HEK293T (cell line): ENCODE results near the gene WASF2.

Experiments used
- CTCF ChIA-PET: fragments of 350-600 bp; formaldehyde crosslinking; extraction: SDS; loops from one replicate; lab custom pipeline; 2021; ENCODE audit warnings: antibody characterized with exemption, inconsistent platforms; lab: Yijun Ruan, JAX
- POLR2A ChIA-PET: fragments of 350-600 bp; formaldehyde crosslinking; extraction: SDS; loops from one replicate; lab custom pipeline; 2020; ENCODE audit warnings: antibody characterized with exemption, inconsistent platforms; lab: Yijun Ruan, JAX
- DNase-seq: peaks from one replicate; pipeline ENCODE4 v3.0.0; 2012; ENCODE audit warnings: mixed read lengths; ENCODE audit errors: extremely low spot score
- ARNT ChIP-seq: fragments of 450-650 bp; IDR thresholded peaks from 2 replicates; pipeline ENCODE4 v1.6.1; 2017; ENCODE audit warnings: mild to moderate bottlenecking
- BHLHE40 ChIP-seq: fragments of 450-650 bp; IDR thresholded peaks from 2 replicates; pipeline ENCODE4 v1.6.1; 2016; ENCODE audit warnings: mild to moderate bottlenecking, moderate library complexity, borderline replicate concordance
- CTBP1 ChIP-seq: fragments of 450-650 bp; IDR thresholded peaks from 2 replicates; pipeline ENCODE4 v1.6.1; 2016; ENCODE audit warnings: borderline replicate concordance
- ELF4 ChIP-seq: fragments of 450-650 bp; IDR thresholded peaks from 2 replicates; pipeline ENCODE4 v1.6.1; 2017; ENCODE audit warnings: antibody characterized with exemption
- FOXA1 ChIP-seq: fragments of 450-650 bp; IDR thresholded peaks from 2 replicates; pipeline ENCODE4 v1.6.1; 2016; ENCODE audit warnings: mild to moderate bottlenecking
- FOXK2 ChIP-seq: fragments of 450-650 bp; IDR thresholded peaks from 2 replicates; pipeline ENCODE4 v1.6.1; 2016; ENCODE audit warnings: mild to moderate bottlenecking
- FOXM1 ChIP-seq: fragments of 450-650 bp; IDR thresholded peaks from 2 replicates; pipeline ENCODE4 v1.6.1; 2017; ENCODE audit warnings: mild to moderate bottlenecking, borderline replicate concordance
- HDGF ChIP-seq: fragments of 450-650 bp; IDR thresholded peaks from 2 replicates; pipeline ENCODE4 v1.6.1; 2017; ENCODE audit warnings: antibody characterized with exemption, borderline replicate concordance
- L3MBTL2 ChIP-seq: fragments of 450-650 bp; conservative IDR thresholded peaks from 2 replicates; pipeline ENCODE4 v1.6.1; 2016; ENCODE audit warnings: mild to moderate bottlenecking
- LEF1 ChIP-seq: fragments of 450-650 bp; IDR thresholded peaks from 2 replicates; pipeline ENCODE4 v1.6.1; 2017; ENCODE audit warnings: mild to moderate bottlenecking, borderline replicate concordance
- NFRKB ChIP-seq: fragments of 450-650 bp; IDR thresholded peaks from 2 replicates; pipeline ENCODE4 v1.6.1; 2016; ENCODE audit warnings: mild to moderate bottlenecking, moderate library complexity
- SP1 ChIP-seq: fragments of 450-650 bp; IDR thresholded peaks from 2 replicates; pipeline ENCODE4 v1.6.1; 2017
- SUZ12 ChIP-seq: fragments of 450-650 bp; IDR thresholded peaks from 2 replicates; pipeline ENCODE4 v1.6.1; 2016; ENCODE audit warnings: mild to moderate bottlenecking
- TARDBP ChIP-seq: fragments of 450-650 bp; IDR thresholded peaks from 2 replicates; pipeline ENCODE4 v1.6.1; 2016
- ZNF384 ChIP-seq: fragments of 450-650 bp; IDR thresholded peaks from 2 replicates; pipeline ENCODE4 v1.6.1; 2016
- TF ChIP-seq, protein P1 (sequence below): fragments of 450-650 bp; IDR thresholded peaks from 2 replicates; pipeline ENCODE4 v1.6.1; 2016

The WASF2 gene

DNA sequence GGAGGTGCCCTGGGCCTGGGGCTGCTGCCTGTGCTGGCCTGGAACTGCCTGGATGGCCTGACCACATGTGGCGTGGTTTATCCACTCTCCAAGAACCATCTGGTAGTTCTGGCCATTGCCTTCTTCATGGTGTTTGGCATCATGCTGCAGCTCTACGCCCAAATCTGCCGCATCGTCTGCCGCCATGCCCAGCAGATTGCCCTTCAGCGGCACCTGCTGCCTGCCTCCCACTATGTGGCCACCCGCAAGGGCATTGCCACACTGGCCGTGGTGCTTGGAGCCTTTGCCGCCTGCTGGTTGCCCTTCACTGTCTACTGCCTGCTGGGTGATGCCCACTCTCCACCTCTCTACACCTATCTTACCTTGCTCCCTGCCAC, 95.7 kb downstream of the WASF2 start:
- ChIA-PET CTCF (interaction anchor here (0.7 to 2.0 kb wide), 6 partner anchors 37 to 292 kb away, joined by 3 to 15 read pairs (median 6); no protein-coding TSS in a partner anchor), POLR2A (interaction anchor here (1.1 kb wide), 1 partner anchor 96 kb away, joined by 3 read pairs; the partner anchor contains the start of gene WASF2)
- TF ChIP-seq ZNF384: no peak
- TF ChIP-seq NFRKB: no peak
- TF ChIP-seq, protein P1, sequence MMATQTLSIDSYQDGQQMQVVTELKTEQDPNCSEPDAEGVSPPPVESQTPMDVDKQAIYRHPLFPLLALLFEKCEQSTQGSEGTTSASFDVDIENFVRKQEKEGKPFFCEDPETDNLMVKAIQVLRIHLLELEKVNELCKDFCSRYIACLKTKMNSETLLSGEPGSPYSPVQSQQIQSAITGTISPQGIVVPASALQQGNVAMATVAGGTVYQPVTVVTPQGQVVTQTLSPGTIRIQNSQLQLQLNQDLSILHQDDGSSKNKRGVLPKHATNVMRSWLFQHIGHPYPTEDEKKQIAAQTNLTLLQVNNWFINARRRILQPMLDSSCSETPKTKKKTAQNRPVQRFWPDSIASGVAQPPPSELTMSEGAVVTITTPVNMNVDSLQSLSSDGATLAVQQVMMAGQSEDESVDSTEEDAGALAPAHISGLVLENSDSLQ: no peak
- TF ChIP-seq FOXK2: no peak
- TF ChIP-seq FOXA1: no peak
- TF ChIP-seq ARNT: no peak
- no peak for TF ChIP-seq BHLHE40
- DNase-seq: no peak

DNA sequence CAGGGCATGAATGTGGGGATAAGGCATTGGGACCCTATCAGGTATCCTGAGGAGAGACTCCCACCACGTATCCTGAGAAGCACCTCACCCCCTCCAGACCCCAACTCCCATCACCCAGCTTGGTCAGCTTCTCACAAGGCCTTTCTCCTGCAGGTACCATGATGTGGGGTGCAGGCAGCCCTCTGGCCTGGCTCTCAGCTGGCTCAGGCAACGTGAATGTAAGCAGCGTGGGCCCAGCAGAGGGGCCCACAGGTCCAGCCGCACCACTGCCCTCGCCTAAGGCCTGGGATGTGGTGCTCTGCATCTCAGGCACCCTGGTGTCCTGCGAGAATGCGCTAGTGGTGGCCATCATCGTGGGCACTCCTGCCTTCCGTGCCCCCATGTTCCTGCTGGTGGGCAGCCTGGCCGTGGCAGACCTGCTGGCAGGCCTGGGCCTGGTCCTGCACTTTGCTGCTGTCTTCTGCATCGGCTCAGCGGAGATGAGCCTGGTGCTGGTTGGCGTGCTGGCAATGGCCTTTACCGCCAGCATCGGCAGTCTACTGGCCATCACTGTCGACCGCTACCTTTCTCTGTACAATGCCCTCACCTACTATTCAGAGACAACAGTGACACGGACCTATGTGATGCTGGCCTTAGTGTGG, 96.2 kb downstream of the WASF2 start:
- DNase-seq: no peak
- ChIA-PET POLR2A (no interaction called here), CTCF (interaction anchor here (0.9 to 1.0 kb wide), 2 partner anchors 36 to 269 kb away, joined by 3 read pairs; no protein-coding TSS in a partner anchor)
- TF ChIP-seq ELF4 (no peak), SP1 (no peak), LEF1 (no peak), BHLHE40 (no peak), HDGF (no peak)
- TF ChIP-seq, protein P1: no peak

DNA sequence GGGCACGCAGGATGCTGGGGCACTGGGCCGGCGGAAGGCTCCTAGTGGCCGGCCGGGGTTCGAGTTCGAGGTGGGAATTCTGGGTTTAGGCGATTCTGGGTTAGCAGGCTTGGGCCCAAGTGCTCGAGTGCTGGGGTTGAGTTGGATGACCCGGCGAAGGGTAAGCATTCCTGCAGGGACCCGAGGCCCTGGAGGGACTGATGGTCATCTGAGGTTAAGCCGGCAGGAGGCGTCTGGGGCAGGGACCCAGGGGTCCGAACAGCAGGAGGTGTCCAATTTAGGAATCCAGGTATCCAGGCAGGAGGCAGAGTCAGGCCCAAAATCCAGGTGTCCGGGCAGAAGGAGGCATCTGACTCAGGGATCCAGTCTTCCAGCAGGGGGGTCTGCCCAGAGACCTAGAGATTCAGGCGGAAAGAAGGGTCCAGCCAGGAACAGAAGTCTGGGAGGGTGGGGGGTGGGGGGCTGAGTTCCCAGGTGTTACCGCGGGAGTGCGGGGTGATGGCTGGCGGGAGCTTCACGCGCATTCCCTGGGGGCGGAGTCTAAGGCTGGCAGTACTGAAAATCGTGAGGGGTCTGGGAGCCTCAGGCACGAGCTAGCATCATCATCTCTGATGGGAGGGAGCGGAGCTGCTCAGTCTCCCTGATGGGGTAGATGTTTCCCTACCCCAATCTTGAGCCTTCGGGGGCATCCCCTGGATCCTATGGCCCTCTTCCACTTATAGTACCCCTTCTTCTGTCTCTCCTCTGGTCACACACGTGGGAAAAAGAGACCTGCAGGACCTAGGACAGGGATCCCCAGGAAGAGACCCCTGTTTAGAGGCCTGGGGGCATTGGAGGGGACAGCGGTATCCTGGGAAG, 97.0 kb downstream of the WASF2 start:
- CTCF ChIA-PET: interaction anchor here (0.9 to 1.0 kb wide), 2 partner anchors 36 to 270 kb away, joined by 3 read pairs; no protein-coding TSS in a partner anchor
- peak; percentile 27 for DNase-seq
- POLR2A ChIA-PET: no interaction called here
- TF ChIP-seq ELF4: no peak
- TF ChIP-seq FOXK2: no peak
- TF ChIP-seq FOXM1: no peak
- TF ChIP-seq LEF1: no peak
- TF ChIP-seq, protein P1: no peak
- no peak for TF ChIP-seq TARDBP
- no peak for TF ChIP-seq L3MBTL2
- no peak for TF ChIP-seq SP1

DNA sequence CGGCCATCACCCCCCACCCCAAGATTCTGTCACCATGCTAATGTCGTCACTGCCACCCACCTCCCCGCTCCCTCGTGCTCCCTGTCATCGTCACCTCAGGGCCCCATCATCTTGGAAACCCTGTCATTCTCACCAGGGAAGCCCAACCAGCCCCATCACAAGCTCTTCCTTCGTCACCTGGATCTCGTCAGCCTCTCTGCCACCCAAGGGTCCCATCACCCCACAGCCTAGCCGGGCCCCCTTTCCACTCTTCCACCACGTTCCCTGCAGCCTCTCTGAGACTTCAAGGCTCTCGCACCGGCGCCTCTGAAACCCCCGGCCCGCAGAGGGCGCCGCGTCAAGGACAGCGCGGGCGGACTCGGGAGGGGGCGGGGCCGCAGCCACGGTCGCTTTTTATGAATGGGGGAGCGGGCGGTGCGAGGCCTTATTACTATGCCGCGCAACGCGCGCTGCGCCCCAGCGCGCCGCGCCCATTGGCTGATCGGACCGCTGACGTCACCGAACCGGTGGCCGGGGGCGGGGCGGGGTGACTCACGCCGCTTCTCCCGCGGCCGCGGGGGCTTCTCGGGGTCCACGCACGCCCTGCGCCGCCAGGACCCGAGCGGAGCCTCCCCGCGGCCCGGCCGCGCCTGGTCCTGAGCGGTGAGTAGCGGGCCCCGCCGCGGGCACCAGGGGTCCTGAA, 97.7 kb downstream of the WASF2 start, which contains the start of gene GPR3:
Gene GPR3, plus strand, starts transcription at position 527 of the 682 bp plus-strand sequence. CDS start 1,177 bp downstream, outside the sequence.
- TF ChIP-seq L3MBTL2: peak; percentile 50; the same call in 1 of the 2 replicates
- TF ChIP-seq BHLHE40: no peak
- peak; percentile 95 for DNase-seq
- CTCF ChIA-PET: interaction anchor here (1.1 to 2.2 kb wide), 3 partner anchors 23 to 96 kb away, joined by 5 to 7 read pairs (median 6); no protein-coding TSS in a partner anchor
- POLR2A ChIA-PET: no interaction called here

DNA sequence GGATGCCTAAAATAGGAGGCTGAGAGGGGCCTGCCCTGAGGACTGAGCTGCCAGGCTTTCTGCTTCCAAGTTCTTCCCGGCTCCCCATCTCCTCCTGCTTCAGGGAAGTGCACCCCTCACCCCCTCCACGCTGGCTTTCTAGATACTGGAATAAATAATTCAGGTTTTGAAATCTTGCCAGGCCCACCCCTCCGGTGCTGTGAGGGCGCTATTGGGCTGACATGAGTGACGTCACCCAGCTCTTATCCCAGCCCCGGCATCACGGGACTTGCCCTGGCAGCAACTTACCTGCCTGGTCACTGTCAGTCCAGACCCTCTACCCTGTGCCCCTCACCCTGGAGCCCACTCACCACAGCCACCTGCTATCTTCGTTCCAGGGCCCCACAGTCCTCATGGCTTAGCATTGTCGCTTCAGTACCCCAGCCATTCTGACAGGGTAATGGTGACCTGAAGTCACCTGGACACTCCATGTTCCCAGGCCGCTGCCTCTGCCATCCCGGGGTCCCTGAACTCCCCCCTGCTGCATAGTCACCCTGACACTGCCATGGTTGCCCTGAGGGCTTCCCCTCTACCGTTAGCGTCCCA, 98.4 kb downstream of the WASF2 start:
- DNase-seq: no peak
- POLR2A ChIA-PET: interaction anchor here (1.6 kb wide), 1 partner anchor 25 kb away, joined by 5 read pairs; the partner anchor contains the start of gene MAP3K6
- CTCF ChIA-PET: interaction anchor here (0.6 to 2.2 kb wide), 5 partner anchors 15 to 96 kb away, joined by 3 to 7 read pairs (median 5); partner anchors contain the start of gene MAP3K6
- TF ChIP-seq NFRKB (no peak), ELF4 (no peak), FOXK2 (no peak), HDGF (no peak), LEF1 (no peak), SP1 (no peak), FOXA1 (no peak), ARNT (no peak), ZNF384 (no peak), TARDBP (no peak), L3MBTL2 (no peak), CTBP1 (no peak), BHLHE40 (no peak), FOXM1 (no peak), SUZ12 (no peak)
- TF ChIP-seq, protein P1: no peak
